HG03565 (cell line): ENCODE data around the gene HNRNPK.
"Not testable (repeated sequence)": the region's sequence is repeated elsewhere in the genome, so short reads cannot be mapped to it uniquely, and the experiment has no call there.

Source experiments
- ATAC-seq: cut with Tn5 transposase; IDR thresholded peaks from one replicate; pipeline ENCODE4 v1.9.1; 2021; ENCODE audit warnings: mild to moderate bottlenecking, moderate library complexity; ENCODE audit not compliant: unreplicated experiment

HNRNPK gene

GRCh38 chr9:83977196-83977595, 2.8 kb downstream of the HNRNPK start:
- no peak for ATAC-seq

GRCh38 chr9:83976372-83976771, 3.6 kb downstream of the HNRNPK start:
- ATAC-seq = no peak

GRCh38 chr9:83975300-83975699, 4.7 kb downstream of the HNRNPK start:
- no peak for ATAC-seq

GRCh38 chr9:83972286-83972685, 7.7 kb downstream of the HNRNPK start:
- no peak for ATAC-seq

GRCh38 chr9:83971485-83971884, 8.5 kb downstream of the HNRNPK start:
- no peak for ATAC-seq

- ATAC-seq = no peak
These were observed 10.4 kb downstream of the HNRNPK start for GRCh38 chr9:83969602-83970001.

- ATAC-seq = no peak
These were observed 12.9 kb downstream of the HNRNPK start for GRCh38 chr9:83967073-83967472.

GRCh38 chr9:83966209-83966582, 13.8 kb downstream of the HNRNPK start:
- ATAC-seq = no peak

- ATAC-seq = no peak
These were observed 14.4 kb downstream of the HNRNPK start for GRCh38 chr9:83965350-83966208.

- ATAC-seq = no peak
These were observed 15.1 kb downstream of the HNRNPK start for GRCh38 chr9:83964973-83965349.

- ATAC-seq = no peak
These were observed 17.9 kb downstream of the HNRNPK start for GRCh38 chr9:83962165-83962564.

GRCh38 chr9:83960991-83961390, 19.0 kb downstream of the HNRNPK start:
- no peak for ATAC-seq

- ATAC-seq = no peak
These were observed 21.0 kb downstream of the HNRNPK start for GRCh38 chr9:83959061-83959460.

- ATAC-seq = no peak
These were observed 22.8 kb downstream of the HNRNPK start for GRCh38 chr9:83957248-83957513.

GRCh38 chr9:83956436-83957247, 23.4 kb downstream of the HNRNPK start:
- peak; percentile 59 for ATAC-seq

- peak; percentile 32 for ATAC-seq
These were observed 24.0 kb downstream of the HNRNPK start for GRCh38 chr9:83956086-83956435.

GRCh38 chr9:83948096-83948495, 31.9 kb downstream of the HNRNPK start:
- ATAC-seq = not testable (repeated sequence)

GRCh38 chr9:83940590-83941303, 39.3 kb downstream of the HNRNPK start:
- ATAC-seq = no peak

- no peak for ATAC-seq
These were observed 42.1 kb downstream of the HNRNPK start for GRCh38 chr9:83937861-83938455.

GRCh38 chr9:83936523-83936922, 43.5 kb downstream of the HNRNPK start:
- ATAC-seq = no peak

GRCh38 chr9:83935276-83935935, 44.6 kb downstream of the HNRNPK start:
- no peak for ATAC-seq
